Activated T-cell treated with anti-CD3 and anti-CD28 coated beads, Interleukin-2, amount 50 U/mL, for 1 hour (primary cell): Measurements from ENCODE around the gene SMR3A.

ENCODE experiments used
- DNase-seq: peaks from one replicate; pipeline ENCODE4 v3.0.0-alpha.2; 2020

The SMR3A gene

GRCh38 chr4:70360460-70360859 is at the start of gene SMR3A:
SMR3A (plus strand) TSS chr4:70360760; CDS start chr4:70362116, 1,356 bp downstream.
- DNase-seq: no peak

GRCh38 chr4:70313736-70314135 is 46.8 kb upstream of the SMR3A start:
- DNase-seq: no peak

GRCh38 chr4:70315928-70316327 is 44.6 kb upstream of the SMR3A start:
- DNase-seq: no peak

GRCh38 chr4:70326052-70326451 is 34.5 kb upstream of the SMR3A start:
- DNase-seq: no peak

GRCh38 chr4:70334681-70335080 is 25.9 kb upstream of the SMR3A start, which contains the start of gene CABS1:
CABS1 (plus strand) TSS chr4:70334981; CDS start chr4:70335040, 59 bp downstream.
- no peak for DNase-seq

GRCh38 chr4:70336043-70336442 is 24.5 kb upstream of the SMR3A start:
- DNase-seq: no peak

- no peak for DNase-seq
These were observed 22.6 kb upstream of the SMR3A start for GRCh38 chr4:70337886-70338420.

GRCh38 chr4:70356185-70356584 is 4.4 kb upstream of the SMR3A start:
- no peak for DNase-seq

GRCh38 chr4:70359115-70359661 is 1.4 kb upstream of the SMR3A start:
- no peak for DNase-seq

- DNase-seq: no peak
These were observed 3.4 kb downstream of the SMR3A start for GRCh38 chr4:70364002-70364401.

GRCh38 chr4:70365479-70365878 is 4.9 kb downstream of the SMR3A start:
- no peak for DNase-seq

- no peak for DNase-seq
These were observed 7.3 kb downstream of the SMR3A start for GRCh38 chr4:70367813-70368212.

- no peak for DNase-seq
These were observed 11.4 kb downstream of the SMR3A start for GRCh38 chr4:70371987-70372386.

GRCh38 chr4:70372760-70373159 is 12.2 kb downstream of the SMR3A start:
- no peak for DNase-seq

GRCh38 chr4:70380578-70380977 is 20.0 kb downstream of the SMR3A start:
- DNase-seq: no peak

- no peak for DNase-seq
These were observed 22.2 kb downstream of the SMR3A start, which contains the start of gene SMR3B for GRCh38 chr4:70382691-70383181. SMR3B (plus strand) TSS chr4:70383131; CDS start chr4:70384511, 1,380 bp downstream.

GRCh38 chr4:70392057-70392776 is 31.7 kb downstream of the SMR3A start:
- DNase-seq: no peak

- no peak for DNase-seq
These were observed 37.0 kb downstream of the SMR3A start, which contains the start of gene OPRPN for GRCh38 chr4:70397580-70397979. OPRPN (plus strand) TSS chr4:70397940; CDS start chr4:70399286, 1,346 bp downstream.

GRCh38 chr4:70399319-70399718 is 38.8 kb downstream of the SMR3A start:
- no peak for DNase-seq

- no peak for DNase-seq
These were observed 42.2 kb downstream of the SMR3A start for GRCh38 chr4:70402762-70403161.

- DNase-seq: no peak
These were observed 45.2 kb downstream of the SMR3A start for GRCh38 chr4:70405765-70406164.
